ENCODE measurements around the gene TMEM53. TPM values are rescaled to one million over a fixed set of nuclear protein-coding genes. Genes with fewer than 3 reads are reported as not detected.

TMEM53 gene
- total RNA-seq, 1 donor from 2014 or later = 13.9 TPM

- Histone ChIP-seq H3K4me3 (no peak overlapping the region), H3K36me3 (no peaks in the 10 kb centered on the region), H3K27me3 (no peaks in the 10 kb centered on the region), H3K4me1 (peaks cover 40% of the 10 kb centered on the region), H3K27ac (peak overlapping the region; percentile 97), H3K9me3 (no peaks in the 10 kb centered on the region)
- no peak for TF ChIP-seq CTCF (IDR thresholded peaks at IDR 0.05)
- no peak for DNase-seq
- intact Hi-C loops (cut with DNase I) = no loop called here
- no peak for ATAC-seq
Observed at GRCh38 chr1:44676484-44677200, 2.4 kb upstream of the TMEM53 start.

GRCh38 chr1:44675186-44675585 lies 905 bp upstream of the TMEM53 start:
- ATAC-seq = no peak
- intact Hi-C loops (cut with DNase I) = no loop called here
- H3K36me3 ChIP-seq = no peaks in the 10 kb centered on the region
- peaks cover 42% of the 10 kb centered on the region for H3K4me1 ChIP-seq
- no peaks in the 10 kb centered on the region for H3K27me3 ChIP-seq
- H3K4me3 ChIP-seq = peak overlapping the region; percentile 65
- H3K9me3 ChIP-seq = no peaks in the 10 kb centered on the region
- peak; percentile 44 for DNase-seq
- peak overlapping the region; percentile 97 for H3K27ac ChIP-seq
- TF ChIP-seq CTCF (IDR thresholded peaks at IDR 0.05) = no peak

GRCh38 chr1:44673675-44674112 lies 587 bp downstream of the TMEM53 start:
- H3K27ac ChIP-seq = peak overlapping the region; percentile 97
- no peaks in the 10 kb centered on the region for H3K27me3 ChIP-seq
- intact Hi-C loops (cut with DNase I) = no loop called here
- TF ChIP-seq CTCF (IDR thresholded peaks at IDR 0.05) = no peak
- H3K9me3 ChIP-seq = no peaks in the 10 kb centered on the region
- H3K4me1 ChIP-seq = peaks cover 42% of the 10 kb centered on the region
- H3K36me3 ChIP-seq = no peaks in the 10 kb centered on the region
- peak overlapping the region; percentile 65 for H3K4me3 ChIP-seq
- ATAC-seq (no peak), DNase-seq (no peak)

- peak overlapping the region; percentile 97 for H3K27ac ChIP-seq
- peak overlapping the region; percentile 65 for H3K4me3 ChIP-seq
- no peak for TF ChIP-seq CTCF (IDR thresholded peaks at IDR 0.05)
- peaks cover 42% of the 10 kb centered on the region for H3K4me1 ChIP-seq
- H3K36me3 ChIP-seq = no peaks in the 10 kb centered on the region
- H3K9me3 ChIP-seq = no peaks in the 10 kb centered on the region
- DNase-seq (peak; percentile 28), ATAC-seq (no peak)
- no peaks in the 10 kb centered on the region for H3K27me3 ChIP-seq
- intact Hi-C loops (cut with DNase I) = no loop called here
Observed at GRCh38 chr1:44672961-44673674, 1.2 kb downstream of the TMEM53 start.

GRCh38 chr1:44672254-44672955 lies 1.9 kb downstream of the TMEM53 start:
- intact Hi-C loops (cut with DNase I) = no loop called here
- Histone ChIP-seq H3K27me3 (no peaks in the 10 kb centered on the region), H3K4me1 (peaks cover 42% of the 10 kb centered on the region), H3K27ac (peak overlapping the region; percentile 97), H3K36me3 (no peaks in the 10 kb centered on the region), H3K9me3 (no peaks in the 10 kb centered on the region), H3K4me3 (no peak overlapping the region)
- ATAC-seq (peak; percentile 23), DNase-seq (peak; percentile 66)
- TF ChIP-seq CTCF (IDR thresholded peaks at IDR 0.05) = no peak

Data from upper lobe of right lung (tissue), 1 donor.